ENCODE results near the gene FXYD6.

The FXYD6 gene

GRCh38 chr11:117849781-117850414, 26.6 kb downstream of the FXYD6 start:
- TF ChIP-seq EP300 (IDR thresholded peaks at IDR 0.05; ENCODE audit: borderline replicate concordance): no peak
- no peak for TF ChIP-seq EGR1 (IDR thresholded peaks at IDR 0.05)
- TF ChIP-seq USF1 (IDR thresholded peaks at IDR 0.05): no peak
- no peak for TF ChIP-seq TCF12 (IDR thresholded peaks at IDR 0.05; ENCODE audit: low read depth)
- TF ChIP-seq NFIC (IDR thresholded peaks at IDR 0.05): no peak
- no peak for TF ChIP-seq TAF1 (IDR thresholded peaks at IDR 0.05; ENCODE audit: low read depth)
- no peak for TF ChIP-seq YY1 (IDR thresholded peaks at IDR 0.05; ENCODE audit: low read depth)
- no peak for TF ChIP-seq CREB1 (IDR thresholded peaks at IDR 0.05; ENCODE audit: low read depth)
- TF ChIP-seq REST (IDR thresholded peaks at IDR 0.05; ENCODE audit: low read depth): no peak
- TF ChIP-seq, protein P1, sequence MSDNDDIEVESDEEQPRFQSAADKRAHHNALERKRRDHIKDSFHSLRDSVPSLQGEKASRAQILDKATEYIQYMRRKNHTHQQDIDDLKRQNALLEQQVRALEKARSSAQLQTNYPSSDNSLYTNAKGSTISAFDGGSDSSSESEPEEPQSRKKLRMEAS (IDR thresholded peaks at IDR 0.05): no peak
- no peak for TF ChIP-seq CEBPB (IDR thresholded peaks at IDR 0.05)
- TF ChIP-seq TEAD4 (IDR thresholded peaks at IDR 0.05): no peak
- TF ChIP-seq ZBTB7A (IDR thresholded peaks at IDR 0.05; ENCODE audit: low read depth): no peak
- no peak for TF ChIP-seq RAD21 (IDR thresholded peaks at IDR 0.05; ENCODE audit: low read depth)
- no peak for TF ChIP-seq FOXM1 (IDR thresholded peaks at IDR 0.05; ENCODE audit: borderline replicate concordance, low read depth)

- TF ChIP-seq CREB1 (IDR thresholded peaks at IDR 0.05; ENCODE audit: low read depth) (no peak), RAD21 (IDR thresholded peaks at IDR 0.05; ENCODE audit: low read depth) (peak; percentile 96)
Observed at GRCh38 chr11:117843666-117844484, 32.6 kb downstream of the FXYD6 start.

DNA sequence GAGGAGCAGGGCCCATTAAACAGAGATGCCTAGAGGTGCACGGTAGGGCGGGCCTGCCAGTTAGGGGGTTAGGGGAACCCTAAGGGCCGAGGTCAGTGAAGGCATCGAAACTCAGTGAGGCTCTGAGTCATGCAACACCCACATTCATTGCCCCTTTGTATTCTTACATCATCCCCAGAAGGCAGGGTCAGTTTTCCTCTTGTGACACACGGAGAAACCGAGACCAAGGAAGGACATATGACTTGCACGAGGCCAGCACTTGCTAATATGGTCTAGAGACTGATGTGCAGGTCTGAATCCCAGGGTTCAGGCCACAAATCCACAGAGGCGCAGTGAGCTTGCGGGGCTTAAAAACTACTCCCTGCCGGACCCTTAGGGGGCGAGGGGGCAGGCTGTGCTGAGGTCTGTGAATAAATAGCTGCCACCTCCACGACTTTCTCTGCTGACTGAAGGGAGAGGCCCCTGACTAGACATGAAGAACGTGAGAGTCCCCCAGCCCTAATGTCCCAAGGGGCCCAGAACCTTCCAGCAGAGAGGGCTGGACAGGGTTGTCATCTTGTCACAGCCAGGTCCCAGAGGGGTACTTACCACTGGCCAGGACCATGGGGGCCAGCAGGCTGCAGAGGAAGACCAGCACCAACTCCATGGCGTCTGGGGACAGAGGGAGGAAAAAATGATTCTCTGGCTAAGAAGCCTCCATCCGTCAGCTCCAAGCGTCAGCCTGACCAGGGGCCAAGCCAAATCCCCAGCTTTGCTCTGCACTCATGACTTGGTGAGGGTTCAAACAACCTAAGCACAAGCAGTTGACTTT, 34.1 kb downstream of the FXYD6 start:
- TF ChIP-seq REST (IDR thresholded peaks at IDR 0.05; ENCODE audit: low read depth) (no peak), TAF1 (IDR thresholded peaks at IDR 0.05; ENCODE audit: low read depth) (no peak), EGR1 (IDR thresholded peaks at IDR 0.05) (no peak), YY1 (IDR thresholded peaks at IDR 0.05; ENCODE audit: low read depth) (no peak), CREB1 (IDR thresholded peaks at IDR 0.05; ENCODE audit: low read depth) (no peak), RAD21 (IDR thresholded peaks at IDR 0.05; ENCODE audit: low read depth) (no peak), CEBPB (IDR thresholded peaks at IDR 0.05) (no peak), FOXM1 (IDR thresholded peaks at IDR 0.05; ENCODE audit: borderline replicate concordance, low read depth) (no peak), USF1 (IDR thresholded peaks at IDR 0.05) (no peak), ZBTB7A (IDR thresholded peaks at IDR 0.05; ENCODE audit: low read depth) (no peak), EP300 (IDR thresholded peaks at IDR 0.05; ENCODE audit: borderline replicate concordance) (no peak), TCF12 (IDR thresholded peaks at IDR 0.05; ENCODE audit: low read depth) (no peak), TEAD4 (IDR thresholded peaks at IDR 0.05) (no peak), NFIC (IDR thresholded peaks at IDR 0.05) (no peak)
- TF ChIP-seq, protein P1 (IDR thresholded peaks at IDR 0.05): no peak

- TF ChIP-seq FOXM1 (IDR thresholded peaks at IDR 0.05; ENCODE audit: borderline replicate concordance, low read depth): no peak
- no peak for TF ChIP-seq CEBPB (IDR thresholded peaks at IDR 0.05)
- no peak for TF ChIP-seq ZBTB7A (IDR thresholded peaks at IDR 0.05; ENCODE audit: low read depth)
- TF ChIP-seq RAD21 (IDR thresholded peaks at IDR 0.05; ENCODE audit: low read depth): no peak
- no peak for TF ChIP-seq USF1 (IDR thresholded peaks at IDR 0.05)
- TF ChIP-seq CREB1 (IDR thresholded peaks at IDR 0.05; ENCODE audit: low read depth): no peak
- TF ChIP-seq, protein P1 (IDR thresholded peaks at IDR 0.05): no peak
- TF ChIP-seq YY1 (IDR thresholded peaks at IDR 0.05; ENCODE audit: low read depth): no peak
- TF ChIP-seq NFIC (IDR thresholded peaks at IDR 0.05): no peak
- TF ChIP-seq TAF1 (IDR thresholded peaks at IDR 0.05; ENCODE audit: low read depth): no peak
- no peak for TF ChIP-seq REST (IDR thresholded peaks at IDR 0.05; ENCODE audit: low read depth)
- no peak for TF ChIP-seq EGR1 (IDR thresholded peaks at IDR 0.05)
- TF ChIP-seq TEAD4 (IDR thresholded peaks at IDR 0.05): no peak
- TF ChIP-seq EP300 (IDR thresholded peaks at IDR 0.05; ENCODE audit: borderline replicate concordance): no peak
- TF ChIP-seq TCF12 (IDR thresholded peaks at IDR 0.05; ENCODE audit: low read depth): no peak
Observed at GRCh38 chr11:117841551-117842031, 34.9 kb downstream of the FXYD6 start.

Measured in Ishikawa (cell line).